SK-N-SH (cell line): ENCODE data around the gene PELI2. TPM values are rescaled to one million over a fixed set of nuclear protein-coding genes. Genes with fewer than 3 reads are reported as not detected.
A peak's percentile ranks its signal among the peaks of the same experiment; 100 is the strongest.

Source experiments
- CTCF ChIA-PET: fragments of 300-600, 350-600 bp; formaldehyde crosslinking; extraction: SDS; loops from one replicate; lab custom pipeline; 2021; lab: Yijun Ruan, JAX
- POLR2A ChIA-PET: fragments of 350-600 bp; sonication (Branson Sonifier 250); formaldehyde crosslinking; extraction: SDS; loops from one replicate; lab custom pipeline; 2020; ENCODE audit warnings: antibody characterized with exemption, inconsistent platforms; lab: Yijun Ruan, JAX
- DNase-seq: peaks from one replicate; pipeline ENCODE4 v3.0.0; 2012
- H2AFZ ChIP-seq: fragments of 200-600 bp; sonication (generic); 2 replicates; pipeline ENCODE4 v1.8.1; 2016; ENCODE audit warnings: antibody characterized with exemption, mild to moderate bottlenecking, low read depth
- H3F3A ChIP-seq: fragments of 200-600 bp; sonication (generic); replicated peaks from 2 replicates; pipeline ENCODE3; 2016; ENCODE audit warnings: antibody characterized with exemption, mild to moderate bottlenecking; ENCODE audit not compliant: insufficient read depth
- H3K27ac ChIP-seq, 2 experiments: fragments of 200-500 bp in 1 of 2; fragments of 200-600 bp in 1 of 2; sonication (Bioruptor generic) in 1 of 2; sonication (generic), shearing (Covaris generic) in 1 of 2; 2 replicates each; pipeline versions ENCODE4 v1.5.1 to v1.6.1; 2014 to 2016; ENCODE audit warnings: low read depth in 2 of 2, inconsistent platforms in 1 of 2, low read length in 1 of 2, mild to moderate bottlenecking in 1 of 2, mixed read lengths in 1 of 2
- H3K27me3 ChIP-seq: fragments of 200-600 bp; sonication (generic), shearing (Covaris generic); 2 replicates; pipeline ENCODE4 v1.6.1; 2016; ENCODE audit warnings: mixed run types; ENCODE audit not compliant: insufficient read depth
- H3K36me3 ChIP-seq, 2 experiments: fragments of 200-500 bp in 1 of 2; fragments of 200-600 bp in 1 of 2; sonication (Bioruptor generic) in 1 of 2; sonication (generic) in 1 of 2; replicated peaks in 1 of 2; 2 replicates each; pipeline versions ENCODE3 to v1.5.1; 2014 to 2016; ENCODE audit warnings: low read length in 1 of 2, mild to moderate bottlenecking in 1 of 2; ENCODE audit not compliant: insufficient read depth in 2 of 2, control insufficient read depth in 1 of 2
- H3K4me1 ChIP-seq, 2 experiments: fragments of 200-500 bp in 1 of 2; fragments of 200-600 bp in 1 of 2; sonication (Bioruptor generic) in 1 of 2; sonication (generic), shearing (Covaris generic) in 1 of 2; 2 replicates each; pipeline versions ENCODE4 v1.5.1 to v1.6.1; 2014 to 2016; ENCODE audit warnings: low read depth in 1 of 2, low read length in 1 of 2, mixed run types in 1 of 2; ENCODE audit not compliant: insufficient read depth in 2 of 2, control insufficient read depth in 1 of 2
- H3K4me2 ChIP-seq: fragments of 200-600 bp; sonication (generic), shearing (Covaris generic); 2 replicates; pipeline ENCODE4 v1.6.1; 2017; ENCODE audit warnings: mixed run types
- H3K4me3 ChIP-seq, 2 experiments: fragments of 200-500 bp in 1 of 2; fragments of 200-600 bp in 1 of 2; sonication (Bioruptor generic) in 1 of 2; sonication (generic), shearing (Covaris generic) in 1 of 2; 2 replicates each; pipeline versions ENCODE4 v1.5.1 to v1.8.1; 2014 to 2016; ENCODE audit warnings: low read depth in 2 of 2, inconsistent platforms in 1 of 2, low read length in 1 of 2, mild to moderate bottlenecking in 1 of 2, mixed read lengths in 1 of 2, moderate library complexity in 1 of 2
- H3K79me2 ChIP-seq: fragments of 200-600 bp; sonication (generic); 2 replicates; pipeline ENCODE4 v1.8.1; 2017; ENCODE audit warnings: mild to moderate bottlenecking; ENCODE audit not compliant: insufficient read depth
- H3K9ac ChIP-seq: fragments of 200-600 bp; sonication (generic); 2 replicates; pipeline ENCODE4 v1.6.1; 2017; ENCODE audit warnings: mixed run types
- H3K9me2 ChIP-seq: fragments of 200-600 bp; sonication (generic); 2 replicates; pipeline ENCODE4 v1.6.1; 2017; ENCODE audit warnings: mixed run types
- H3K9me3 ChIP-seq: fragments of 200-600 bp; sonication (generic); 2 replicates; pipeline ENCODE4 v1.6.1; 2017; ENCODE audit warnings: mixed run types, mild to moderate bottlenecking, moderate library complexity
- H4K20me1 ChIP-seq: fragments of 200-600 bp; sonication (generic); 2 replicates; pipeline ENCODE4 v1.6.1; 2017; ENCODE audit warnings: mild to moderate bottlenecking, mixed run types; ENCODE audit not compliant: insufficient read depth
- CTCF ChIP-seq: fragments of 200-600 bp; sonication (generic); IDR thresholded peaks from 2 replicates; pipeline ENCODE4 v1.6.1; 2017; ENCODE audit warnings: antibody characterized with exemption, mild to moderate bottlenecking, moderate library complexity
- MXI1 ChIP-seq: IDR thresholded peaks from 2 replicates; pipeline ENCODE4 v1.6.1; 2012; ENCODE audit warnings: mild to moderate bottlenecking, low read depth, low read length, improper control_type of control experiment
- NRF1 ChIP-seq: IDR thresholded peaks from 2 replicates; pipeline ENCODE4 v1.6.1; 2012; ENCODE audit warnings: low read depth, mild to moderate bottlenecking, low read length
- SIN3A ChIP-seq: IDR thresholded peaks from 2 replicates; pipeline ENCODE4 v1.6.1; 2012; ENCODE audit warnings: low read depth, mild to moderate bottlenecking, low read length, moderate library complexity, borderline replicate concordance
- SMC3 ChIP-seq: IDR thresholded peaks from 2 replicates; pipeline ENCODE4 v1.6.1; 2012; ENCODE audit warnings: low read depth, low read length, improper control_type of control experiment
- USF2 ChIP-seq: fragments of 150-350 bp; IDR thresholded peaks from 2 replicates; pipeline ENCODE4 v1.6.1; 2017; ENCODE audit warnings: antibody characterized with exemption, low read length, low read depth, borderline replicate concordance
- YY1 ChIP-seq: IDR thresholded peaks from 2 replicates; pipeline ENCODE4 v1.4.0; 2012; ENCODE audit warnings: low read depth, mild to moderate bottlenecking
- ZBTB33 ChIP-seq: IDR thresholded peaks from 2 replicates; pipeline ENCODE4 v1.4.0; 2012; ENCODE audit warnings: low read depth, borderline replicate concordance
- WGBS: methylation state at CpG from one replicate; pipeline ENCODE4 v1.1.6; 2017; ENCODE audit warnings: low lambda C conversion rate; 5-methylcytosine and 5-hydroxymethylcytosine counted together
- polyA plus RNA-seq, 3 experiments: library from polyadenylated mRNA; depleted of rRNA; stranded (reverse); fragments of >200 nt; gene quantifications; 2 replicates each; pipeline ENCODE4 v1.2.3, GENCODE V29; 2012

The PELI2 gene
- polyA plus RNA-seq, 1 of the 3 experiments (the other 2 are of a cell fraction), result not detected

- Histone ChIP-seq H3K9me3 (no peaks in the 10 kb centered on the region), H3K27me3 (peaks cover 2% of the 10 kb centered on the region; the same call in 1 of the 2 replicates), H3K36me3 (no peaks in the 10 kb centered on the region), H3K79me2 (no peaks in the 10 kb centered on the region), H3K4me2 (no peak overlapping the region), H3K9me2 (no peaks in the 10 kb centered on the region), H2AFZ (no peak overlapping the region), H3K4me1 (no peaks in the 10 kb centered on the region), H3K9ac (no peak overlapping the region), H3K4me3 (no peak overlapping the region), H4K20me1 (no peaks in the 10 kb centered on the region), H3K27ac (no peak overlapping the region), H3F3A (no peaks in the 10 kb centered on the region)
- ChIA-PET CTCF (no interaction called here), POLR2A (no interaction called here)
- DNase-seq, result no peak
- TF ChIP-seq ZBTB33 (no peak), CTCF (0 out of 2 replicates have a peak, but pooled peaks have one; percentile 9)
- WGBS, result 5% methylated on average over 4 of the region's 4 CpGs
Observed at GRCh38 chr14:56085471-56085870, 32.7 kb upstream of the PELI2 start.

- H3K4me1 ChIP-seq, result no peaks in the 10 kb centered on the region
Observed at GRCh38 chr14:56087671-56088471, 30.3 kb upstream of the PELI2 start.

More at GRCh38 chr14:56087671-56088471, 30.3 kb upstream of the PELI2 start:
- Histone ChIP-seq H3F3A (no peaks in the 10 kb centered on the region), H3K4me3 (no peak overlapping the region)
- TF ChIP-seq NRF1, result no peak
- no peak for TF ChIP-seq USF2
- TF ChIP-seq SIN3A, result no peak
- no peak for TF ChIP-seq MXI1
- no peak for TF ChIP-seq SMC3
- TF ChIP-seq YY1, result no peak
- TF ChIP-seq, all 33 proteins: peak for 0
- no peak overlapping the region for H3K4me2 ChIP-seq
- no peak overlapping the region for H2AFZ ChIP-seq
- H3K27ac ChIP-seq, result no peak overlapping the region
- H3K79me2 ChIP-seq, result no peaks in the 10 kb centered on the region
- no peaks in the 10 kb centered on the region for H4K20me1 ChIP-seq
- H3K27me3 ChIP-seq, result peaks cover 6% of the 10 kb centered on the region; the same call in 1 of the 2 replicates
- CTCF ChIA-PET, result no interaction called here
- H3K9me2 ChIP-seq, result no peaks in the 10 kb centered on the region
- H3K9ac ChIP-seq, result no peak overlapping the region
- no peaks in the 10 kb centered on the region for H3K9me3 ChIP-seq
- WGBS, result 5% methylated on average over 11 of the region's 11 CpGs
- POLR2A ChIA-PET, result no interaction called here
- no peak for DNase-seq
- no peaks in the 10 kb centered on the region for H3K36me3 ChIP-seq
